ENCODE results near the gene PNKP. TPM values are rescaled to one million over a fixed set of nuclear protein-coding genes. Genes with fewer than 3 reads are reported as not detected.

The PNKP gene
- total and polyA plus RNA-seq, 7 experiments from 2014 or later = 19.4 to 174 (median 153) TPM

DNA sequence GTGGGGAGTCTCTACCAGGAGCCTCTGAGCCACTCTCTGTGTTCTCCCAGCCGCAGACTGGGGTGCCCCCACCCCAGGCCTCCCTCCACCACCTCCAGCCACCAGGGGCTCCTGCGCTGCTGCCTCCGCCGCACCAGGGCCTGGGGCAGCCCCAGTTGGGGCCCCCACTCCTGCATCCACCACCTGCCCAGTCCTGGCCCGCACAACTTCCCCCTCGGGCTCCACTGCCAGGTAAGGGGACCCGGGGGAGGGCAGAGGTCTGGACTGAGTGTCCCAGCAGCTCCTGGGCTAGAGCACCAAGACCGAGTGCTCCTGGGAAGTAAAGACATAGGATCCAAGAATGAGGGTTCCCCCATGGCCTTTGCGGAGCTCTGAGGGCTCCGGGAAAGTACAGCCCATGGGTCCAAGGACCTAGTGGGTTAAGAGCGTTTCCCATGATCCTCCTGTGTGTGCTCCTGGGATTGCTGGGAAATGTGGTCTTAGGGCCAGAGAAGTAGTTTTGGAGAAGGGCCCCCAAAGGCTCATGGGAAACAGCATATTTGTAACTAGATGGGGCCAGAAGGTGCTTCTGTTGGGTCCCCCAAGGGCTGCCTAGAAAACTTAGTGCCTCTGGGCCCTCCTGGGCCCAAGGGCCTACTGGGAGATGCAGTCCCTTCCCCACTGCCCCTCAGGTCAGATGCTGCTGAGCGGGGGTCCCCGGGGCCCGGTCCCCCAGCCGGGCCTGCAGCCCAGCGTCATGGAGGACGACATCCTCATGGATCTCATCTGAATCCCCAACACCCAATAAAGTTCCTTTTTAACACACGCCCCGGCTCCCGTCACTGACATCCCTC, 31.0 kb downstream of the PNKP start:
- Histone ChIP-seq H3K4me3 (ENCODE audit: low read length) (no peak overlapping the region), H3K36me3 (ENCODE audit: control insufficient read depth in 2 of 3, insufficient read depth in 3 of 3, low read length in 3 of 3) (peaks cover 0 to 71% (median 6%) of the 10 kb centered on the region in 3 experiments), H3K4me1 (ENCODE audit: control insufficient read depth in 2 of 2, insufficient read depth in 2 of 2, low read length in 2 of 2) (no peaks in the 10 kb centered on the region), H3K9me3 (ENCODE audit: control insufficient read depth in 2 of 3, low read length in 3 of 3) (no peaks in the 10 kb centered on the region), H3K27ac (ENCODE audit: low read depth, low read length) (no peak overlapping the region), H3K27me3 (ENCODE audit: control insufficient read depth in 2 of 2, insufficient read depth in 2 of 2, low read length in 2 of 2) (no peaks in the 10 kb centered on the region)
- Mint-ChIP-seq H3K27me3 (no peaks in the 10 kb centered on the region), H3K4me3 (no peak overlapping the region), H3K4me1 (peaks cover 0 to 8% (median 0%) of the 10 kb centered on the region in 7 donors), H3K36me3 (peaks cover 9 to 45% (median 28%) of the 10 kb centered on the region in 5 donors), H3K9me3 (no peaks in the 10 kb centered on the region), H3K27ac (no peak overlapping the region)
- intact Hi-C loops (cut with micrococcal nuclease) = no loop called here
- DNase-seq (no peak), ATAC-seq (no peak)
- ChIA-PET POLR2A (no interaction called here), CTCF (no interaction called here)

DNA sequence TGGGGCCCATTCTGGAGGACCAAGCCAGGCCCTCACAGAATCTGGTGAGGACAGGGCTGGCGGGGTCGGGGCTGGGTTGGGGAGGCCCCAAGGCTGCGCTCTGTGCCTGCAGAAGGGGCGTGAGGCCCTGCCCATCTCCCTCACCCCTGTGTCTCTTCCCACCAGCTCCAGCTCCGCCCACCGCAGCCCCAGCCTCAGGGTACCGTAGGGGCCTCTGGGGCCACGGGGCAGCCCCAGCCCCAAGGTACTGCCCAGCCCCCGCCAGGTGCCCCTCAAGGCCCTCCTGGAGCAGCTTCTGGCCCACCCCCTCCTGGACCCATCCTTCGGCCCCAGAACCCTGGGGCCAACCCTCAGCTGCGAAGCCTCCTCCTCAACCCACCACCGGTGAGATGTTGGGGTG, 31.8 kb downstream of the PNKP start:
- Mint-ChIP-seq H3K4me1 (peaks cover 0 to 8% (median 0%) of the 10 kb centered on the region in 7 donors), H3K4me3 (peak overlapping the region in 1 of 10 donors; percentile 37), H3K9me3 (no peaks in the 10 kb centered on the region), H3K27ac (no peak overlapping the region), H3K36me3 (peaks cover 9 to 42% (median 28%) of the 10 kb centered on the region in 5 donors), H3K27me3 (no peaks in the 10 kb centered on the region)
- H3K9me3 ChIP-seq (ENCODE audit: control insufficient read depth in 2 of 3, low read length in 3 of 3) = no peaks in the 10 kb centered on the region
- DNase-seq (no peak), ATAC-seq (no peak)
- peaks cover 0 to 79% (median 6%) of the 10 kb centered on the region in 3 experiments for H3K36me3 ChIP-seq (ENCODE audit: control insufficient read depth in 2 of 3, insufficient read depth in 3 of 3, low read length in 3 of 3)
- no peak overlapping the region for H3K27ac ChIP-seq (ENCODE audit: low read depth, low read length)
- no peaks in the 10 kb centered on the region for H3K4me1 ChIP-seq (ENCODE audit: control insufficient read depth in 2 of 2, insufficient read depth in 2 of 2, low read length in 2 of 2)
- CTCF ChIA-PET = no interaction called here
- no peak overlapping the region for H3K4me3 ChIP-seq (ENCODE audit: low read length)
- intact Hi-C loops (cut with micrococcal nuclease) = no loop called here
- H3K27me3 ChIP-seq (ENCODE audit: control insufficient read depth in 2 of 2, insufficient read depth in 2 of 2, low read length in 2 of 2) = no peaks in the 10 kb centered on the region
- POLR2A ChIA-PET = no interaction called here

DNA sequence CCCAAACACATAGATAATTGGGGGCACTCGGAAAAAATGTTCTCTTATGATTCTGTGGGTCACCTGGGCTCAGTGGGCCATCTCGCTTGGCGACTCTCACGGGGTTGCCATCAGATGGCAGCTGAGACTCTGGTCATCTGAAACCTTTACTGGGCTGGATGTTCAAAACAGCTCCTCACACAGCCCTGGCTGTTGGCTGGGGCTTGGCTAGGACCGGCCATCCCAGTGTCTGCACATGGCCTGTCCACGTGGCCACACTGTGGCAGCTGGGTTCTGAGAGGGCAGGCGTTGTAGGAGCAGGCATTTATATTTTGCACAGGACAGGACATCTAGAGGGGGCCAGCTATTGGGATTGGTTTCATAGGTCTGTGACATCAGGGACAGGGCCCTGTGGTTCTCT, 33.8 kb downstream of the PNKP start:
- peaks cover 5 to 32% (median 22%) of the 10 kb centered on the region in 5 donors for H3K36me3 Mint-ChIP-seq
- ATAC-seq = no peak

GRCh38 chr19:49832556-49832955, 34.8 kb downstream of the PNKP start:
- ATAC-seq = no peak
- Mint-ChIP-seq H3K4me3 (peak overlapping the region in 1 of 10 donors; percentile 23), H3K9me3 (no peaks in the 10 kb centered on the region), H3K27me3 (no peaks in the 10 kb centered on the region), H3K36me3 (peaks cover 5 to 23% (median 14%) of the 10 kb centered on the region in 5 donors), H3K27ac (peak overlapping the region in 1 of 9 donors; percentile 43), H3K4me1 (peaks cover 0 to 10% (median 0%) of the 10 kb centered on the region in 7 donors)
- Histone ChIP-seq H3K9me3 (ENCODE audit: control insufficient read depth in 2 of 3, low read length in 3 of 3) (no peaks in the 10 kb centered on the region), H3K4me1 (ENCODE audit: control insufficient read depth in 2 of 2, insufficient read depth in 2 of 2, low read length in 2 of 2) (no peaks in the 10 kb centered on the region), H3K4me3 (ENCODE audit: low read length) (no peak overlapping the region), H3K27ac (ENCODE audit: low read depth, low read length) (no peak overlapping the region), H3K36me3 (ENCODE audit: control insufficient read depth in 2 of 3, insufficient read depth in 3 of 3, low read length in 3 of 3) (peaks cover 0 to 93% (median 6%) of the 10 kb centered on the region in 3 experiments), H3K27me3 (ENCODE audit: control insufficient read depth in 2 of 2, insufficient read depth in 2 of 2, low read length in 2 of 2) (no peaks in the 10 kb centered on the region)
- ChIA-PET POLR2A (no interaction called here), CTCF (interaction anchor here (0.7 kb wide), 1 partner anchor 1343 kb away, joined by 3 read pairs; no protein-coding TSS in a partner anchor)
- DNase-seq = no peak
- intact Hi-C loops (cut with micrococcal nuclease) = no loop called here

More for the DNA sequence above, 33.8 kb downstream of the PNKP start:
- H3K27ac ChIP-seq (ENCODE audit: low read depth, low read length) = no peak overlapping the region
- Mint-ChIP-seq H3K27me3 (no peaks in the 10 kb centered on the region), H3K27ac (no peak overlapping the region), H3K9me3 (no peaks in the 10 kb centered on the region), H3K4me1 (peaks cover 0 to 10% (median 0%) of the 10 kb centered on the region in 7 donors), H3K4me3 (no peak overlapping the region)
- H3K4me1 ChIP-seq (ENCODE audit: control insufficient read depth in 2 of 2, insufficient read depth in 2 of 2, low read length in 2 of 2) = no peaks in the 10 kb centered on the region
- POLR2A ChIA-PET = no interaction called here
- H3K4me3 ChIP-seq (ENCODE audit: low read length) = no peak overlapping the region
- H3K36me3 ChIP-seq (ENCODE audit: control insufficient read depth in 2 of 3, insufficient read depth in 3 of 3, low read length in 3 of 3) = peaks cover 0 to 88% (median 6%) of the 10 kb centered on the region in 3 experiments
- DNase-seq = no peak
- no peaks in the 10 kb centered on the region for H3K9me3 ChIP-seq (ENCODE audit: control insufficient read depth in 2 of 3, low read length in 3 of 3)
- no peaks in the 10 kb centered on the region for H3K27me3 ChIP-seq (ENCODE audit: control insufficient read depth in 2 of 2, insufficient read depth in 2 of 2, low read length in 2 of 2)
- intact Hi-C loops (cut with micrococcal nuclease) = no loop called here
- CTCF ChIA-PET = interaction anchor here (0.5 kb wide), 1 partner anchor 521 kb away, joined by 3 read pairs; no protein-coding TSS in a partner anchor

DNA sequence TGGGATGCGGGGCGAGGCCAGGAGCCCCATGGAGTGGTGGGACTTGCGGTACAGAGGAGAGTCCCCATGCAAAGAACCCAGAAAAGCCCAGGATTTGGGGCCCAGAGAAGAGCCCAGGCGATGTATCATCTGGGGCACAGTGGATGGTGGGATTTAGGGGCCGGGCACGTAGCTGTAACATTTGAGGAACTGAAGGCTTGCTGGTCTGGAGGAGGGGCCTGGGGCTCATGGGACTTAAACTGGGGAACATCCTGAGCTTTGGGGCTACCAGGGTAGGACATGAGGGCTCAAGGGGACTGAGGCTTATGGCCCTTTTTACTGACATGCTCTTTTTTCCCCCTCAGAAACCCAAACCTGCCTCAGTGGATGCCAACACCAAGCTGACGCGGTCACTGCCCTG, 35.8 kb downstream of the PNKP start:
- Histone ChIP-seq H3K4me3 (ENCODE audit: low read length) (no peak overlapping the region), H3K9me3 (ENCODE audit: control insufficient read depth in 2 of 3, low read length in 3 of 3) (no peaks in the 10 kb centered on the region), H3K27me3 (ENCODE audit: control insufficient read depth in 2 of 2, insufficient read depth in 2 of 2, low read length in 2 of 2) (no peaks in the 10 kb centered on the region), H3K27ac (ENCODE audit: low read depth, low read length) (no peak overlapping the region), H3K4me1 (ENCODE audit: control insufficient read depth in 2 of 2, insufficient read depth in 2 of 2, low read length in 2 of 2) (no peaks in the 10 kb centered on the region), H3K36me3 (ENCODE audit: control insufficient read depth in 2 of 3, insufficient read depth in 3 of 3, low read length in 3 of 3) (peaks cover 0 to 93% (median 6%) of the 10 kb centered on the region in 3 experiments)
- intact Hi-C loops (cut with micrococcal nuclease) = no loop called here
- CTCF ChIA-PET = interaction anchor here (0.5 kb wide), 1 partner anchor 27 kb away, joined by 3 read pairs; no protein-coding TSS in a partner anchor
- Mint-ChIP-seq H3K36me3 (peaks cover 5 to 22% (median 13%) of the 10 kb centered on the region in 5 donors), H3K27ac (peak overlapping the region in 1 of 9 donors; percentile 82), H3K9me3 (no peaks in the 10 kb centered on the region), H3K27me3 (no peaks in the 10 kb centered on the region), H3K4me1 (peaks cover 0 to 10% (median under 1%) of the 10 kb centered on the region in 7 donors), H3K4me3 (no peak overlapping the region)
- DNase-seq (no peak), ATAC-seq (no peak)
- POLR2A ChIA-PET = interaction anchor here (0.6 to 1.1 kb wide), 2 partner anchors 27 to 34 kb away, joined by 4 to 5 read pairs; no protein-coding TSS in a partner anchor

DNA sequence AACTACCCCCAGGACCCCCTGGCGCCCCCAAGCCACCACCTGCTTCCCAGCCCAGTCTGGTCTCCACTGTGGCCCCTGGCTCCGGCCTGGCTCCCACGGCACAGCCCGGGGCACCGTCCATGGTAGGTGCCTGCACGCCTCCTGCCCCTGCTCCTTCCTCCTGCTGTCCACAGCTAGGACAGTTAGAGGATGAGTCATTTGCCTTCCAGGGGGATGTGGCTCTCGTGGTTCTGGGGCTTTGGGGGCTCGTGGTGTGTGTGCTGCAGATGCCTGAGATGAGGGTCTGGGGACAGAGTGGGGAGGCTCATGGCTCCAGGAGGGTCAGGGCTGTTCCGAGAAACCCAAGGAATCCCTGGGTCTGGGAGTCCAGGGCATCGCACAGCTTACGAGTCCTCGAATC, 36.6 kb downstream of the PNKP start:
- Histone ChIP-seq H3K36me3 (ENCODE audit: control insufficient read depth in 2 of 3, insufficient read depth in 3 of 3, low read length in 3 of 3) (peaks cover 0 to 88% (median 6%) of the 10 kb centered on the region in 3 experiments), H3K4me1 (ENCODE audit: control insufficient read depth in 2 of 2, insufficient read depth in 2 of 2, low read length in 2 of 2) (no peaks in the 10 kb centered on the region), H3K4me3 (ENCODE audit: low read length) (no peak overlapping the region), H3K27me3 (ENCODE audit: control insufficient read depth in 2 of 2, insufficient read depth in 2 of 2, low read length in 2 of 2) (no peaks in the 10 kb centered on the region), H3K27ac (ENCODE audit: low read depth, low read length) (no peak overlapping the region), H3K9me3 (ENCODE audit: control insufficient read depth in 2 of 3, low read length in 3 of 3) (no peaks in the 10 kb centered on the region)
- peaks cover 5 to 24% (median 13%) of the 10 kb centered on the region in 5 donors for H3K36me3 Mint-ChIP-seq
- intact Hi-C loops (cut with micrococcal nuclease) = no loop called here
- H3K27ac Mint-ChIP-seq = no peak overlapping the region
- H3K4me1 Mint-ChIP-seq = peaks cover 0 to 12% (median 5%) of the 10 kb centered on the region in 7 donors
- no peaks in the 10 kb centered on the region for H3K27me3 Mint-ChIP-seq
- POLR2A ChIA-PET = interaction anchor here (0.8 to 1.1 kb wide), 2 partner anchors 12 to 28 kb away, joined by 3 to 5 read pairs; no protein-coding TSS in a partner anchor
- CTCF ChIA-PET = interaction anchor here (0.5 kb wide), 1 partner anchor 113 kb away, joined by 3 read pairs; no protein-coding TSS in a partner anchor
- H3K9me3 Mint-ChIP-seq = no peaks in the 10 kb centered on the region
- ATAC-seq (no peak), DNase-seq (no peak)
- no peak overlapping the region for H3K4me3 Mint-ChIP-seq
